Upper lobe of left lung (tissue), 6 donors: ENCODE data around the gene PI16. TPM values are rescaled to one million over a fixed set of nuclear protein-coding genes. Genes with fewer than 3 reads are reported as not detected.
A peak's percentile ranks its signal among the peaks of the same experiment; 100 is the strongest.
"Not testable (repeated sequence)": the region's sequence is repeated elsewhere in the genome, so short reads cannot be mapped to it uniquely, and the experiment has no call there.

Source experiments
- ATAC-seq, 2 donors: fragments of 200-7000 bp; cut with Tn5 transposase; one replicate each; pipeline ENCODE4 v1.9.1; 2022; ENCODE audit warnings: mild to moderate bottlenecking in 2 of 2, moderate library complexity in 2 of 2; ENCODE audit not compliant: low FRiP score in 2 of 2
- DNase-seq, 2 donors: peaks; one replicate each; pipeline ENCODE4 v3.0.0-alpha.2; 2019 to 2020
- H3K27ac ChIP-seq, 4 donors: fragments of 200-600 bp; sonication (generic); one replicate each; pipeline ENCODE4 v1.5.1; 2016 to 2019
- H3K27me3 ChIP-seq, 4 donors: fragments of 200-600 bp; sonication (generic); one replicate each; pipeline ENCODE4 v1.5.1; 2017 to 2019
- H3K36me3 ChIP-seq, 4 donors: fragments of 200-600 bp; sonication (generic); one replicate each; pipeline ENCODE4 v1.5.1; 2016 to 2019
- H3K4me1 ChIP-seq, 4 donors: fragments of 200-600 bp; sonication (generic); one replicate each; pipeline ENCODE4 v1.5.1; 2018 to 2019
- H3K4me3 ChIP-seq, 4 donors: fragments of 200-600 bp; sonication (generic); one replicate each; pipeline ENCODE4 v1.5.1; 2017 to 2019; ENCODE audit warnings: mild to moderate bottlenecking in 2 of 4, moderate library complexity in 1 of 4
- H3K9me3 ChIP-seq, 4 donors: fragments of 200-600 bp; sonication (generic); one replicate each; pipeline ENCODE4 v1.5.1; 2018 to 2019
- EP300 ChIP-seq, 4 donors: sonication (generic); formaldehyde crosslinking; IDR thresholded peaks; one replicate each; pipeline ENCODE4 v1.5.1; 2017; ENCODE audit warnings: antibody characterized with exemption in 4 of 4, control low read depth in 2 of 4
- POLR2A ChIP-seq, 4 donors: fragments of 450-650 bp; IDR thresholded peaks; one replicate each; pipeline ENCODE4 v1.5.1; 2016 to 2017; ENCODE audit warnings: antibody characterized with exemption in 4 of 4, mild to moderate bottlenecking in 2 of 4
- POLR2AphosphoS5 ChIP-seq, 2 donors: sonication (generic); formaldehyde crosslinking; IDR thresholded peaks; one replicate each; pipeline ENCODE4 v1.5.1; 2017; ENCODE audit warnings: antibody characterized with exemption in 2 of 2
- WGBS, 2 donors: methylation state at CpG; one replicate each; pipeline ENCODE4 v1.1.5; 2017 to 2018; 5-methylcytosine and 5-hydroxymethylcytosine counted together
- total RNA-seq, 6 donors: library from RNA; depleted of rRNA in 4 of 6; stranded (reverse); fragments of >200 nt in 4 of 6; gene quantifications; one replicate each; pipeline versions ENCODE4 v1.1.0 to v1.2.1, GENCODE V29; 2016 to 2021
- TF ChIP-seq, protein P1 (sequence below), 6 experiments: fragments of 450-650 bp in 4 of 6; fragments of 200-600 bp in 2 of 6; sonication (generic) in 2 of 6; IDR thresholded peaks; one replicate each; pipeline ENCODE4 v1.5.1; 2016 to 2019; ENCODE audit warnings: antibody characterized with exemption in 6 of 6
- donor health status: DM: no; HTN: no; CAD: no; lungs with moderate emphysema.
- donor health status: DM: no; HTN: yes; CAD: no; lungs with severe emphysema.

Gene PI16
- total RNA-seq, 6 donors from 2014 or later: 0.44 to 78.9 (median 4.7) TPM; not detected in 1

DNA sequence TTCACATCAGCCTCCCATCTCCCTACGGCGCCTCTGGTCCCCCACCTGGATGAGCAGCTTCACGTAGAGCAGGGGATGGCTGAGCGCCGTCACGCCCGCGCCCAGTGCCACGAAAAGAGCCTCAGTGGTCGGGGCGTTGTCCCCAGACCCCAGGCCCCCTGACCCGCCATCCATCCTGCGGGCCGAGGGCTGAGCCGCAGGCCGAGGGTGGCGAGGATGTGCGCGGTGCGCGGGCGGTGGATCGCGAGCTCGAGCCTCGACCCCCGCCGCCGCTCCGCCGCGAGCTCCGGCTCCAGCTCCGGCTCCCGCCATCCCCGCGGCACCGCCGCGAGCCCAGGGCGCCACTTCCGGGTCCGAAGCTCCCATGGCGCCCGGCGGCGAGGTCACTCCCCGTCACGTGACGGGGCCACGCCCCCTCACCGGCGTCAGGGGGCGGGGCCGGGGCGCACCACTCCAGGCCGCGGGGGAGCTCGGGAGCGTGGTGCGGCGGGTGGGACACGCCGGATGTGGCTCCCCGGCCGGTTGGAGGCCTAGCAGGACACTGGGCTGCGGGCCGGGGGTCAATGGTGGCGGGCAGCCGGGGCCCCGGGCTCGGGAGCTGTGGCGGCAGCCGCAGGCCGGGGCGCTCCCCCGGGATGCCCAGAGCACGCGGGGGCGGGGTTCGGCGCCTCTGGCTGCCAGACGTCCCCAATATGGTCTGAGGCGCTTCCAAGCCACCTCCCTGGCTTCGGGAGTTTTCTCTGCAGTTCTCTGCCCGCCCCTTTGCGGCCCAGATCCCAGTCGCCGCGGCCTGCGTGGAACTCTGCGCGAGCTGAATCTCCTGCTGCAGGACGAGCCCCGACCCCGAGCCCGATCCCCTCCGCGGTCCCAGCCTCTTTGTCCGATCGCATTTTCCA lies 31.5 kb downstream of the PI16 start, which contains the start of gene MTCH1:
TSS of gene MTCH1 (minus strand) at position 389 of the 896 bp plus-strand sequence. CDS start at position 366, 23 bp downstream.
- DNase-seq (peak; percentile 90 to 98), ATAC-seq (peak; percentile 95 to 97)
- peak in 1 of 4 donors; percentile 61 for TF ChIP-seq EP300 (IDR thresholded peaks at IDR 0.05)
- peak; percentile 92 to 93 for TF ChIP-seq POLR2AphosphoS5 (IDR thresholded peaks at IDR 0.05)
- peak; percentile 75 to 99 (median 93) for TF ChIP-seq POLR2A (IDR thresholded peaks at IDR 0.05)
- TF ChIP-seq, protein P1, sequence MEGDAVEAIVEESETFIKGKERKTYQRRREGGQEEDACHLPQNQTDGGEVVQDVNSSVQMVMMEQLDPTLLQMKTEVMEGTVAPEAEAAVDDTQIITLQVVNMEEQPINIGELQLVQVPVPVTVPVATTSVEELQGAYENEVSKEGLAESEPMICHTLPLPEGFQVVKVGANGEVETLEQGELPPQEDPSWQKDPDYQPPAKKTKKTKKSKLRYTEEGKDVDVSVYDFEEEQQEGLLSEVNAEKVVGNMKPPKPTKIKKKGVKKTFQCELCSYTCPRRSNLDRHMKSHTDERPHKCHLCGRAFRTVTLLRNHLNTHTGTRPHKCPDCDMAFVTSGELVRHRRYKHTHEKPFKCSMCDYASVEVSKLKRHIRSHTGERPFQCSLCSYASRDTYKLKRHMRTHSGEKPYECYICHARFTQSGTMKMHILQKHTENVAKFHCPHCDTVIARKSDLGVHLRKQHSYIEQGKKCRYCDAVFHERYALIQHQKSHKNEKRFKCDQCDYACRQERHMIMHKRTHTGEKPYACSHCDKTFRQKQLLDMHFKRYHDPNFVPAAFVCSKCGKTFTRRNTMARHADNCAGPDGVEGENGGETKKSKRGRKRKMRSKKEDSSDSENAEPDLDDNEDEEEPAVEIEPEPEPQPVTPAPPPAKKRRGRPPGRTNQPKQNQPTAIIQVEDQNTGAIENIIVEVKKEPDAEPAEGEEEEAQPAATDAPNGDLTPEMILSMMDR (IDR thresholded peaks at IDR 0.05): peak in 3 of 6 experiments; percentile 16 to 31 (median 27)
- peak within 1 kb of the TSS; percentile 91 to 98 (median 96) for H3K27ac ChIP-seq
- H3K36me3 ChIP-seq: peaks cover 0 to 9% (median under 1%) of the 10 kb centered on the region in 4 donors
- peak within 1 kb of the TSS; percentile 81 to 100 (median 96) for H3K4me3 ChIP-seq
- H3K9me3 ChIP-seq: no peaks in the 10 kb centered on the region
- peaks cover 33 to 50% (median 41%) of the 10 kb centered on the region in 4 donors for H3K4me1 ChIP-seq
- H3K27me3 ChIP-seq: no peaks in the 10 kb centered on the region
- 1% methylated on average over 21 to 26 of the region's 101 CpGs for WGBS, 2 donors

DNA sequence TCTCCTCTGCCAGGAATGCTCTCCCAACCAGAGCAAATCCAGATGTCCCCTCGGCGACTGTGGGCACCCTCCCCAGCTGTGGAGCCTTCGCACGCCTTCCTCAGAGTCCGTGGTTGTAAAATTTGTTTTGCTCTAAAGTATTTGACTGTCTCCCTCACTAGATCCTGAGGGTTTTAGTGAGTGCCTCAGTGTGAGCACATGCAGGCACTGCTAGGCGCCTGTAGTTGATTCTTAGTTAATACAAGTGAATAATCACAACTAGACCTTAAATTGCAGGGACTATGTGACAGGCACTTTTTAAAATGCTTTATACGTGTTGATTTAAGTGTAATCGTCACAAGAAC lies 32.1 kb downstream of the PI16 start:
- Histone ChIP-seq H3K4me1 (peaks cover 33 to 46% (median 41%) of the 10 kb centered on the region in 4 donors), H3K36me3 (peaks cover 0 to 4% (median 0%) of the 10 kb centered on the region in 4 donors), H3K27ac (peak overlapping the region; percentile 91 to 98 (median 96)), H3K27me3 (no peaks in the 10 kb centered on the region), H3K9me3 (no peaks in the 10 kb centered on the region), H3K4me3 (peak overlapping the region; percentile 81 to 100 (median 96))
- TF ChIP-seq POLR2AphosphoS5 (IDR thresholded peaks at IDR 0.05) (no peak), POLR2A (IDR thresholded peaks at IDR 0.05) (no peak), EP300 (IDR thresholded peaks at IDR 0.05) (no peak)
- TF ChIP-seq, protein P1 (IDR thresholded peaks at IDR 0.05): no peak
- ATAC-seq: no peak
- DNase-seq: no peak
- 0 to 5% methylated on average over 6 to 8 of the region's 8 CpGs for WGBS, 2 donors

DNA sequence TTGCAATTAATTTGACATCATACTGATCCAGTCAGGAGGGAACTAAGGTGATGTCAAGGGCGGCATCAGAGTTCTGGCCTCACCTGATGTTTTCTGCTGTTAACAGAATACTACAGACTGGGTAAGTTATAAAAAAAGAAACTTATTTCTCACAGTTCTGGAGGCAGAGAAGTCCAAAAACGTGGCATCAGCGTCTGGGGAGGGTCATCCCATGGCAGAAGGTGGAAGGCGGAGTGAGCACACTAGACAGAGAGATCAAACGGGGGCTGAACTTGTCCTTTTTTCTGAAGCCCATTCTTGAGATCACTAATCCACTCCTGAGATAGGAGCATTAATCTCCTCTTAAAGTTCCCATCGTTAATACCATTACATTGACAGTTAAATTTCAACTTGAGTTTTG lies 34.7 kb downstream of the PI16 start:
- H3K4me3 ChIP-seq: no peak overlapping the region
- H3K27ac ChIP-seq: no peak overlapping the region
- H3K4me1 ChIP-seq: peaks cover 11 to 21% (median 20%) of the 10 kb centered on the region in 4 donors
- TF ChIP-seq EP300 (IDR thresholded peaks at IDR 0.05): no peak
- TF ChIP-seq, protein P1 (IDR thresholded peaks at IDR 0.05): no peak
- TF ChIP-seq POLR2AphosphoS5 (IDR thresholded peaks at IDR 0.05): no peak
- TF ChIP-seq POLR2A (IDR thresholded peaks at IDR 0.05): no peak
- H3K9me3 ChIP-seq: no peaks in the 10 kb centered on the region
- H3K27me3 ChIP-seq: no peaks in the 10 kb centered on the region
- 81 to 82% methylated on average over 6 of the region's 6 CpGs for whole genome bisulfite sequencing, 2 donors
- DNase-seq (no peak), ATAC-seq (no peak)
- no peaks in the 10 kb centered on the region for H3K36me3 ChIP-seq

DNA sequence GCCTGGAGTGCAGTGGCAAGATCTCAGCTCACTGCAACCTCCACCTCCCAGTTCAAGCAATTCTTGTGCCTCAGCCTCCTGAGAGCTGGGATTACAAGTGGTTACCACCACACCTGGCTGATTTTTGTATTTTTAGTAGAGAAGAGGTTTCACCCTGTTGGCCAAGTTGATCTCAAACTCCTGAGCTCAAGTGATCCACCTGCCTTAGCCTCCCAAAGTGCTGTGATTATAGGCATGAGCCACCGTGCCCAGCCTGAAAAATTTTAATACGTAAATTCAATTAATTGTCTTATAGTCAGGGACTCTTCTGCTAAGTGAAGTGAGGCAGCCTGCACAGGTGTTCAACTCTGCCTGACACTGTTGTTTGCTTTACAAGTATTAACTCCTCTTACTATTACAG lies 35.9 kb downstream of the PI16 start:
- not testable (repeated sequence) for H3K36me3 ChIP-seq, H3K4me3 ChIP-seq, H3K9me3 ChIP-seq, H3K27ac ChIP-seq, H3K27me3 ChIP-seq, ATAC-seq, DNase-seq
- H3K4me1 ChIP-seq: peaks cover 6 to 12% (median 12%) of the 10 kb centered on the region in 4 donors
- WGBS, 2 donors: 77 to 79% methylated on average over 2 of the region's 2 CpGs
